Adrenal gland (tissue), 12 donors: ENCODE measurements around the gene STRA6. TPM values are rescaled to one million over a fixed set of nuclear protein-coding genes. Genes with fewer than 3 reads are reported as not detected.

Source experiments
- DNase-seq, 7 donors: peaks; one replicate each; pipeline ENCODE4 v3.0.0-alpha.2; 2019 to 2020
- H3K27ac ChIP-seq, 5 donors: fragments of 200-600 bp; sonication (generic) in 4 of 5; 1 replicate in 3 of 5; 2 replicates in 2 of 5; pipeline versions ENCODE4 v1.5.1 to v1.8.0; 2016 to 2020; ENCODE audit warnings: mild to moderate bottlenecking in 1 of 5
- H3K27me3 ChIP-seq: fragments of 200-600 bp; 2 replicates; pipeline ENCODE4 v1.8.0; 2021
- H3K36me3 ChIP-seq, 2 donors: fragments of 200-600 bp; replicated peaks in 1 of 2; 1 replicate in 1 of 2; 2 replicates in 1 of 2; pipeline versions ENCODE4 v1.5.1 to v1.8.0; 2018 to 2022
- H3K4me1 ChIP-seq, 2 donors: fragments of 200-600 bp; replicated peaks in 1 of 2; 1 replicate in 1 of 2; 2 replicates in 1 of 2; pipeline versions ENCODE4 v1.5.1 to v1.8.0; 2018 to 2021
- H3K4me3 ChIP-seq, 4 donors: fragments of 200-600 bp; sonication (generic) in 3 of 4; one replicate each; pipeline ENCODE4 v1.5.1; 2016 to 2018
- H3K9me3 ChIP-seq, 3 donors: fragments of 200-600 bp; sonication (generic) in 1 of 3; replicated peaks in 1 of 3; 1 replicate in 2 of 3; 2 replicates in 1 of 3; pipeline versions ENCODE4 v1.5.1 to v1.8.0; 2016 to 2021
- POLR2A ChIP-seq, 2 donors: fragments of 450-650 bp; IDR thresholded peaks; one replicate each; pipeline ENCODE4 v1.6.1; 2017; ENCODE audit warnings: antibody characterized with exemption in 2 of 2, mild to moderate bottlenecking in 2 of 2, moderate library complexity in 1 of 2
- WGBS, 4 donors: extraction: QIAGEN DNeasy Blood & Tissue Kit in 2 of 4; methylation state at CpG; one replicate each; pipeline versions ENCODE4 v1.1.5 to v1.1.7; 2013 to 2017; 5-methylcytosine and 5-hydroxymethylcytosine counted together
- intact Hi-C, 2 donors: fragments of 100-400 bp; cut with DNase I; formaldehyde crosslinking; loops; one replicate each; pipeline versions ENCODE4 v1.14.1 to v1.15.0; 2022 to 2023
- polyA plus RNA-seq, 3 donors: library from polyadenylated mRNA; stranded (reverse); fragments of 200-250 nt in 2 of 3; fragments of 350-450 nt in 1 of 3; fragmentation: Illumina TruSeq in 1 of 3; extraction: RNeasy Lipid Tissue Mini Kit (QIAGEN cat#74804) in 1 of 3; gene quantifications; one replicate each; pipeline ENCODE4 v1.2.3, GENCODE V29; 2013 to 2014
- total RNA-seq, 9 donors: library from RNA; depleted of rRNA in 4 of 9; stranded (reverse); fragments of >200 nt in 4 of 9; fragments of 120-200 nt in 1 of 9; fragmentation: NEBNext Ultra II Directional in 1 of 9; extraction: Animal tissue kit (Norgen Biotek cat#: 25700) in 1 of 9; gene quantifications; one replicate each; pipeline versions ENCODE4 v1.1.0 to v1.2.4, GENCODE V29; 2013 to 2023
- TF ChIP-seq, protein P1 (sequence below), 6 experiments: fragments of 450-650 bp in 4 of 6; fragments of 200-600 bp in 2 of 6; sonication (generic) in 1 of 6; IDR thresholded peaks; 1 replicate in 5 of 6; 2 replicates in 1 of 6; pipeline versions ENCODE4 v1.5.1 to v1.8.0; 2016 to 2021; ENCODE audit warnings: antibody characterized with exemption in 6 of 6, mild to moderate bottlenecking in 2 of 6, moderate library complexity in 1 of 6
- donor health status: healthy with polysubstance abuse.
- donor health status: Bipolar disorder and iron deficiency.
- donor health status: DM: yes; HTN: yes; CAD: no.
- donor health status: DM: no; HTN: no; CAD: no.
- donor health status: DM: no; HTN: no; CAD: no.
- donor health status: DM: yes; HTN: yes; CAD: no.

Gene STRA6
- total and polyA plus RNA-seq, 12 donors, result 0.22 to 12.6 (median 3.1) TPM; not detected in 2

DNA sequence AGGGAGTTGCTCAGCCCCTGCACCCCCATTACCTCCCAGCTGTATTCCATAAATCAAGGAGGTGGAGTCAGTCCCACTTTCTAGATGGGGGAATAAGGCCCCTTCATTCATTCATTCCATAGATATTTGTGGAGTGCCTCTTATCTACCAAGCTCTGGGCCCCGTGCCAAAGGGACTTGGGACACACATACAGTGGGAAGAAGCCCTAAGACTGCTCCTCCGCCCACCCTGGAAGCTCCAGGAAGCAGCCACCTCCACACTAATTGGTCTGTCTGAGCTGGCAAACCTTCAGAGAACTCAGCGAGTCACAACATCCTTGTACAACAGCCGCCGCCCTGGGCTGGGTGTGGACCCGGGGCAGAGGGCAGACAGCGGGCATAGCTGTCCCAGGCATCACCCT, 6.4 kb downstream of the STRA6 start:
- H3K4me3 ChIP-seq, result no peak overlapping the region
- H3K27me3 ChIP-seq, result no peaks in the 10 kb centered on the region
- no peaks in the 10 kb centered on the region for H3K9me3 ChIP-seq
- peak in 6 of 7 donors; percentile 75 to 88 (median 80) for DNase-seq
- 25 to 32% (median 32%) methylated on average over 4 to 7 of the region's 7 CpGs for WGBS, 4 donors
- H3K4me1 ChIP-seq, result peaks cover 8 to 14% of the 10 kb centered on the region in 2 donors
- TF ChIP-seq, protein P1, sequence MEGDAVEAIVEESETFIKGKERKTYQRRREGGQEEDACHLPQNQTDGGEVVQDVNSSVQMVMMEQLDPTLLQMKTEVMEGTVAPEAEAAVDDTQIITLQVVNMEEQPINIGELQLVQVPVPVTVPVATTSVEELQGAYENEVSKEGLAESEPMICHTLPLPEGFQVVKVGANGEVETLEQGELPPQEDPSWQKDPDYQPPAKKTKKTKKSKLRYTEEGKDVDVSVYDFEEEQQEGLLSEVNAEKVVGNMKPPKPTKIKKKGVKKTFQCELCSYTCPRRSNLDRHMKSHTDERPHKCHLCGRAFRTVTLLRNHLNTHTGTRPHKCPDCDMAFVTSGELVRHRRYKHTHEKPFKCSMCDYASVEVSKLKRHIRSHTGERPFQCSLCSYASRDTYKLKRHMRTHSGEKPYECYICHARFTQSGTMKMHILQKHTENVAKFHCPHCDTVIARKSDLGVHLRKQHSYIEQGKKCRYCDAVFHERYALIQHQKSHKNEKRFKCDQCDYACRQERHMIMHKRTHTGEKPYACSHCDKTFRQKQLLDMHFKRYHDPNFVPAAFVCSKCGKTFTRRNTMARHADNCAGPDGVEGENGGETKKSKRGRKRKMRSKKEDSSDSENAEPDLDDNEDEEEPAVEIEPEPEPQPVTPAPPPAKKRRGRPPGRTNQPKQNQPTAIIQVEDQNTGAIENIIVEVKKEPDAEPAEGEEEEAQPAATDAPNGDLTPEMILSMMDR (IDR thresholded peaks at IDR 0.05), result no peak
- no peak for TF ChIP-seq POLR2A (IDR thresholded peaks at IDR 0.05)
- intact Hi-C loops, result no loop called here
- no peaks in the 10 kb centered on the region for H3K36me3 ChIP-seq
- no peak overlapping the region for H3K27ac ChIP-seq

DNA sequence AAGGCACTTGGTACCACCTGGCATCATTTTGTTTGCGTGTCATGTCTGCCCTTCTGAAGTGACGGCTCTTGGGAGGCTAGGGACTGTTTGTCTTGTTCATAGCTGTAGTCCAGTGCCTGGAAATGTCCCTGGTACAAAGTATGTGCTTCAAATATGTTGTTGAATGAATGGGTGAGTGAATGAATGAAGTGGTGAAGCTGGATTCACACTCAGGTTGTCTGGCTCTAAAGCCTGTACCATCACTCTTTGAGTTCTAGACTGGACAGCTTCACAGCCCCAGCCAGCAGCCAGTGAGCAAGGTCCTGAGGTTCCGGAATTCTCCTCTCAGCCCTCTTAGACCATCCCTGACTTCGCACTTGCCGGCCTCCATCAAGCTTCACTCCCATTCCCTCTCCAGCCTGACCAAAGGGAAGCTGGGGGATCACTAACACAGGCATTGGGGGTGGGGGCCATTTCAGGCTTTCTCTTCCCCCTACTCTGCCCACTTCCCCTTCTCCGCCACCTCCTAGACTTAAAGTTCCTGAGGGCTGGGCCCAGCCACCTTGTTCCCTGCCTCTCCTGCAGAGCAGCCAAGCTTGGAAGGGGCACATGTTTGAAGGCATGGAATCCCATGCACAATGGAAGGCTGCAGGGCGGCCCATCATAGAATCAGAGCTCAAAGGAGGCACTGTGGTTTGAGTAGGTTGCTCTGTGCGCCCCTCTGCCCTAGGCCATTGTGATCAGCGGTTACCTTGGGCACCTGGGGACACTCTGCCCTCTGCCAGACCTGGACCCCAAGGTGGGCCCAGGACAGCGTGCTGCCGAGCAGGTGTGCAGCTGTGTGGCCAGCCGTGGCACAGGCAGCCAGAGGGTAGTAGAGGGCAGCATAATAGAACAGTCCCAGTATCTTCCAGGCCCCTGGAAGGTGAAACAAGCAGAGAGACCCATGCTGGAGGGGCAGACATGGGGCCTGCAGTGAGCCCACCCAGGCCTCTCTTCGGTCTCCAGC, 7.7 kb downstream of the STRA6 start:
- 86 to 95% (median 93%) methylated on average over 10 to 13 of the region's 13 CpGs for WGBS, 4 donors
- Histone ChIP-seq H3K9me3 (no peaks in the 10 kb centered on the region), H3K4me1 (peaks cover 0 to 6% of the 10 kb centered on the region in 2 donors), H3K36me3 (no peaks in the 10 kb centered on the region), H3K27ac (no peak overlapping the region), H3K4me3 (no peak overlapping the region), H3K27me3 (no peaks in the 10 kb centered on the region)
- TF ChIP-seq POLR2A (IDR thresholded peaks at IDR 0.05), result no peak
- TF ChIP-seq, protein P1 (IDR thresholded peaks at IDR 0.05), result no peak
- no peak for DNase-seq
- intact Hi-C loops, result no loop called here

DNA sequence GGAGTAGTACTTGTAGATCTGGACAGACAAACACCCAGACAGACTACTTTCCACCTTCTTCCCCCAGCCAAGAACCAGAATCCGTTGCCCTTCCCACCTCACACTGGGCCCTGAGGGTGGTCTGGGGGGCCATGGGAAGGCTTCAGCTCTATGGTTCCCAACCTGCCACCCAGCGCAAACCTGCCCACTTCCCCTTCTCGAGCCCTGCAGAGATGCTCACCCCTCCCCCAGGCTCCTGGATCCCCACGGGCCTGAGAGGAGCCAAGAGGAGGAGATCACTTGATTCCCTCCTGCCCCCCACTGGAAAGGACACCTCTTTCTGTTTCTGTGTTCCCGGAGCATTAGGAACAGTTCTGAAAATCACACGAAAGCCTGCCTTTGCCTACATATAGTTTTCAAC, 8.7 kb downstream of the STRA6 start:
- no peaks in the 10 kb centered on the region for H3K9me3 ChIP-seq
- no peak overlapping the region for H3K4me3 ChIP-seq
- TF ChIP-seq, protein P1 (IDR thresholded peaks at IDR 0.05), result no peak
- no peak for TF ChIP-seq POLR2A (IDR thresholded peaks at IDR 0.05)
- WGBS, 4 donors, result 78 to 93% (median 82%) methylated on average over 3 to 6 of the region's 6 CpGs
- H3K4me1 ChIP-seq, result peaks cover 0 to 6% of the 10 kb centered on the region in 2 donors
- DNase-seq, result no peak
- no peaks in the 10 kb centered on the region for H3K36me3 ChIP-seq
- H3K27me3 ChIP-seq, result no peaks in the 10 kb centered on the region
- peak overlapping the region in 1 of 5 donors; percentile 47 for H3K27ac ChIP-seq
- intact Hi-C loops, result no loop called here

DNA sequence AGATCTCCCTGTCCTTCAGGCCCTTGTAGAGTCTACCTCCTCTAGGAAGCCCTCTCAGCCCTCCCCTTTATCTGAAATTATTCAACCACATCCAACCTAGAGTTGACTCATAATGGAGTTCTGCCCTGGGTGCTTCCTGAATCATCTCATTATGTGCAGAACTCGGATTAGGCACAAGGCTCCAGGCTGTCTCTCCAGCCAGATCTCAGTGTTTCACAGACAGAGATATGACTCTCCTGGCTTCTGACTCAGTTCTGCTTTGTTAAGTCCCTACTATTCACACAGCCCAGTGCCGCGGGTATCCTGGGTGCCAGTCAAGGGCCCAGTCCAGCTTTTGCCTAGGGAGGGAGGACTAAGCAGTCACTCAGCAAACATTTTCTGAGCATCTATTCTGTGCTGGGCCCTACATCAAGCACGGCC, 9.3 kb downstream of the STRA6 start:
- WGBS, 4 donors, result 27 to 52% (median 41%) methylated on average over 1 to 4 of the region's 4 CpGs
- H3K27ac ChIP-seq, result peak overlapping the region in 1 of 5 donors; percentile 47
- peaks cover 0 to 6% of the 10 kb centered on the region in 2 donors for H3K4me1 ChIP-seq
- no peaks in the 10 kb centered on the region for H3K36me3 ChIP-seq
- H3K27me3 ChIP-seq, result no peaks in the 10 kb centered on the region
- intact Hi-C loops, result no loop called here
- H3K4me3 ChIP-seq, result no peak overlapping the region
- no peaks in the 10 kb centered on the region for H3K9me3 ChIP-seq
- peak in 4 of 7 donors; percentile 45 to 73 (median 53) for DNase-seq
- no peak for TF ChIP-seq POLR2A (IDR thresholded peaks at IDR 0.05)
- TF ChIP-seq, protein P1 (IDR thresholded peaks at IDR 0.05), result no peak
